GM19239 (cell line): ENCODE measurements around the gene NOS1.
"Not testable (repeated sequence)": the region's sequence is repeated elsewhere in the genome, so short reads cannot be mapped to it uniquely, and the experiment has no call there.

ENCODE experiments used
- DNase-seq: peaks from one replicate; pipeline ENCODE4 v3.0.0; 2011; ENCODE audit warnings: low spot score; ENCODE audit not compliant: insufficient read length
- FAIRE-seq: peaks from 2 replicates; lab custom pipeline; 2011; peaks lifted over from hg19 to GRCh38; lab: Jason Lieb, UNC

NOS1 gene

DNA sequence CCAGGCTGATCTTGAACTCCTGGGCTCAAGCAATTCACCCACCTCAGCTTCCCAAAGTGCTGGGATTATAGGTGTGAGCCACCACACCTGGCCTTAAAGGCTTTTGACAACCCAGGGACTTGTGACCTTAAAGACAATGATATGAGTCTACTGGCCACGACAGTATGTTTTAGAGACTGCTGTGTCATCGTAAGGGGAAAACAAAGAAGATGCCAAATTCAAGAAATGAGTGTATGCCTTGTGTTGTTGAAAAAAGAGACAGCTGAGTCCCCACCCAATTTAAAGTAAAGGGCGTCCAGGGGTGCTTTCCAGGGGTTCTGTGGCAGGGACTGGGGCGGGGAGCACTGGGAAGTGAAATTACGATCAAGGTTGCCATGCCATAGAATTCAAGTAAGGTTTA is 144.7 kb downstream of the NOS1 start:
- no peak for FAIRE-seq
- no peak for DNase-seq

DNA sequence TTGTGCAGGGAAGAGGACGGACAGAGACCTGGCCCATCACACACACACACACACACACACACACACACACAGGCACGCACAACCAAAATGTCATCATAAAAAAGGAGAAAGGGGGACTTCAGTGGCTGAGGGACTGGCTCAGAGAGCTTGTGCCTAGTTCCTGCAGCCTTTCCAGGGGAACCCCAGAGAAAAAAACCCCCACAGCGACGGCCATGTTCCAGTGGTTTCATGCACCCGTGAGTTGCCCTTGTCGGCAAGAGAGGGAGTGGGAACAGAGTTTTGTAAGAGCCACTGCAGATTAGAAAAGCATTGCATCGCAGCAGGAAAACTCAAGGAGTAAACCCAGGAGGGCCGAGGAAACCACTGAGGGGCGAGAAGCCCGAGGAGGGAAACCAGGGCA is 146.6 kb downstream of the NOS1 start:
- DNase-seq: no peak
- FAIRE-seq: no peak

DNA sequence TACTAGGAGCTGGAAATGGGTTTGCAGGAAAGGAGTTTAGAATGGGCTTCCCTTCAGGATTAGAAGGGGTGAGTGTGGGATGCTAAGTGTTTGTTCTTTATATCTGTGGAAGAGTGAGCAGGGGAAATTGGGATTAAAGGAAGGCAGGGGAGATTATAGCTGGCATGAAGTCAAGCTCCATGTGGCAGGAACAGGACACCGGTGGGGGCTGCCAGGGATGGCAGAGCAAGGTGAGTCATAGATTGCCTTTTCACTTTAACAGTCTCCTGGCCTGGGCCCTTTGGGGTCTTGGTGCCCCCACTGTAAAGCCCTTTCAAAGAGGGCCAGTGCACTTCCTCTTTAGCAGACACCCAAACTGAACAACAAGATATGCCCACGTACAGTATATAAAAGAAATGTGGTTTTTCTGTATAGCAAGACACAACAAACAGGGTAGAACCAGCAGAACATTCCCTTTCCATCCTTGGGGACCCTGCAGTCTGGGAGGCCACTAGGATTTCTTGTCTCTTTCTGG is 148.1 kb downstream of the NOS1 start:
- DNase-seq (no peak), FAIRE-seq (no peak)

DNA sequence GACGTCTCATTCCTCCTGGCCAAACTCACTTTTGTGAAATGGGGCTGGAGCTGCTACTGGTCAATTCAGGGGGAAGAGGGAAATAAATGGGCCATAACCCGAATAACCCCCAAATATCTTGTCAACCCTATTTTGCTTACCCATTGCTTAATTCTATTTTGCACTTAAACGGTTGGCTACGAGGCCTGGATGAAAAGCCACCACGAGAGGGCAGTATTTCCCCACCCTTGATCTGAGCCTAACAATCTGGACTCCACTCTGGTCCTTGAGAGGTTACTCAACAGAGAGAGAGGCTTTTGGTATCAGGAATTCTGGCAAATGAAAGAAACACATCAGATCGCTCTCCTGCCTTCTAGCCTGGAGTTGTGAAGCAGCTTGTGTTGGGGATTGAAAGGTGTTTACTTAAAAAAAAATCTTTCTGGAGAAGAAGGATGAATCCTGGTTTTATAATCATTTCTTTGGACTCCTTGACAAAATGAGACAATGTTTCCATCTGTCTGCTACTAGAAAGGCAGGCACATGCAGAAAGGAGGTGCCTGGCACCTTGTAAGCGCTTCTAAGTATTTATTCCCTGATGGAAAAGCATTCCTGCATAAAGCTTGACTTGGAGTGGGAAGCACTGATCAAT is 148.7 kb downstream of the NOS1 start:
- FAIRE-seq: peak; percentile 84
- DNase-seq: peak; percentile 67

DNA sequence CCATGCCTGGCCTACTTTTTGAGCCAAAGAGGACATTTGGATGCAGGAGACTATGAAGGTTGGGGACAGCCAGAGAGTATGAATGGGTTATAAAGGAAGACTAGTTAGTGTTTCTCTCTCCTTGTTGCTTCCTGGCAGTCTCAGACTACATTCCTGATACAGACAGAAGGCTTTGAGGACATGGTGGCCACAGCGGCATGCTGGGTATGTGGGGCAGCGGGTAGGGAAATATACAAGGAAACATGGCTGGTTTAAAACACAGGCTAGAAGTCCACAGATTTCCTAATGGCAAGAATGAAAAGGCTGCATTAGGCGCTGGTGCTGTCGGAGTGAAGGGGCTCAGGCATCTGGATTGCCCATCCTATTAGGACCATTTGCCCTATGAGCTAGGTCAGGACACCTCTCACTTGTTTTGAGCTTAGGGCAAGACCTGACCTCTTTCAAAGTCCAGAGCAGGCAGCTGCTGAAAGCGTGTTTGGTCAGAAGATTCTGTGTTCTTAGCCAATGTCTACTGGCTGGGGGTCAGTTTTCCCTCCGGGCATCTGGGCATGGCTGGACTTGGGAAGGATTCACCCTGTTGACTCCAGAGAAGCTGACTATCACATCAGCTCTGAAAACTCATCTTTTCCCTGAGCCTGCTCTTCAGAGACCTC is 151.0 kb downstream of the NOS1 start:
- DNase-seq (no peak), FAIRE-seq (no peak)

DNA sequence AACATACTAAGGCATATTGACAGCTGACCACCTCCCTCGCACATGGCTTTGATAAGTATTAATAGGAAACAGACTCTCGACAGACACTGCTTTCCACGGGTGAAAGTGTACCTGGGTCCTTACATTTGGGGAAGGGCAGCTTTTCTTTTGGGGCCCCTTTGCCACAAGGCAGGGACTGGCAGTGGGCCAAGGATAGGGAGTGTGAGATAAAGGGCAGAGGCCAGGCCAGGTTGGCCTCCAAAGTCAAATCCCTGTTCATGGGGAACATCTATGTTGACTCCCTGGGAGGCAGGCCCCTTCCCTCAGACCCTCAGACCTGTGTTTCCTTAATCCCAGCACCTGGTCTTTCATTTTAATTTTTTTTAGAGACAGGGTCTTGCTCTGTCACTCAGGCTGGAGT is 151.8 kb downstream of the NOS1 start:
- FAIRE-seq: no peak
- DNase-seq: no peak

DNA sequence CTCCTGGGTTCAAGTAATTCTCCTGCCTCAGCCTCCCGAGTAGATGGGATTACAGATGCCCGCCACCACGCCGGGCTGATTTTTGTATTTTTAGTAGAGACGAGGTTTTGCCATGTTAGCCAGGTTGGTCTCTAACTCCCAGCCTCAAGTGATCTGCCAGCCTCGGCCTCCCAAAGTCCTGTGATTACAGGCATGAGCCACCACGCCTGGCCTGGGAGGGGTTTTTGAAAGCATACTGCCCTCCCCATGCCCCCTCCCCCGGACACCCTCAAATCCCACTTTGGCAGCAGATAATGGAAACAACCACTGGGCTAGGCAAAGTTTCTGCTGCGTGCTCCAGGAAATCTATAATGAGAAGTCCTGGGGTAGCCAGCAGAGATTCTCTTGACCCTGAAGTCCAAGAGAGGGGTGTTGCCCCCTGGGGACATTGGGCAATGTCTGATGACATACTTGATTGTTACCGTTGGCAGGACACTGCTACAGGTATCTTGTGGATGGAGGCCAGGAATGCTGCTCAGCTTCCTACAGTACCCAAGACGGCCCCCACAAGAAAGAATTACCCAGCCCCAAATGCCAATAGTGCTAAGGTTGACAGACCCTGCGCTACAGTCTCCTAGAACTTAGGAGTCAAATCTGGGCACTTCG is 152.5 kb downstream of the NOS1 start:
- DNase-seq: no peak
- no peak for FAIRE-seq

DNA sequence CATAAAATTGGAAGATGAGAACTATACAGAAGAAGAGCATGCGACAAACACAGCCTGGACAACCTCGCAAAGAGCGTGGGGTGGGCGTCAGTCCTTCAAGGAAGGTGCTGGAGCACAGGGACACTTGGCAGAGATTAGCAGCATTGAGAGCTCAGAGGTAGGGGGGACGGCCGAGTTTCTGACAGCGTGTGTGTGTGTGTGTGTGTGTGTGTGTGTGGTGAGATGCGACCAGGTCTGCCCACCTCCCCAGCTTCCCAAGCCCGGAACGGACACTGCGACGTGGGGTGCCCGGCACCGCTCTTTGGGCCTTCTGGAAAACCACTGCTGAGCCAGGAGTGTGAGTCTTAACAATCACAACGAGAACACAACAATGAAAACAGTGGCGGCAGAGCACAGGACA is 153.2 kb downstream of the NOS1 start:
- FAIRE-seq (no peak), DNase-seq (no peak)

DNA sequence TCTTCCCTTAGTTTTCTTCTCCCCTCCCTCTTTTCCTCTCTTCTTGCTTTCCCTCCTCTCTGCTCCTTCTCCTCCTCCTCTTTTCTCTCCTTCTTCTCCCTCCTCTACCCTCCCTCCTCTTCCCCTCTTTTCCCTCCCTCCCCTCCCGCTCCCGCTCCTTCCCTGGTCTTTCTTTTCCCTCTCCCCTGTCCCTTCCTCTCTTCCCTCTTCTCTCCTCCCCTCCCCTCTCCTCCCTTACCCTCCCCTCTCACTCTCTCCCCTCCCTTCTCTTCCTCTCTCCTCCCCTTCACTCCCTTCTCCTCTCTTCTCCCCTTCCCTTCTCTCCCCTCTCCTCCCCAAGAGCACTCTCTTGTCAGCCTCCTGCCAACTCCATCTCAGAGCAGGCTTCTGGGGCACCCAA is 153.8 kb downstream of the NOS1 start:
- FAIRE-seq (no peak), DNase-seq (no peak)

DNA sequence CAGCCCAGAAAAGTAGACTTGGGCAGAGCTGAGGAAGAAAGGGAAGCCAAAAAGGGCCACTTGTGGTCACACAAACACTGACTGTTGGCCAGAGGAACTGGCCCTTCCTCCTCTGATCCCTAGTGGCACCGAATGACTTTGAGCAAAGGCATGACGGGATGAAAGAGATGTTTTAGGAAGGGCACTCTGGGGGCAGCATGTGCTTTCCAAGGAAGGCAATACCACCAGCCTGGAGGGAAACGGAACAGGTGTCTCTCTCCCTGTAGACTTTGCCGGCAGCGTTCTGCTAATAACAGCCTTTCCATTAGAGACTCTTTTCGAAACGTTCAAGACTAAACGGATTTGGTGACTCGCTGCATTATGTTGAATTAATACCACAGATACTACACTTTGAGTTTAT is 158.9 kb downstream of the NOS1 start:
- DNase-seq (no peak), FAIRE-seq (no peak)

DNA sequence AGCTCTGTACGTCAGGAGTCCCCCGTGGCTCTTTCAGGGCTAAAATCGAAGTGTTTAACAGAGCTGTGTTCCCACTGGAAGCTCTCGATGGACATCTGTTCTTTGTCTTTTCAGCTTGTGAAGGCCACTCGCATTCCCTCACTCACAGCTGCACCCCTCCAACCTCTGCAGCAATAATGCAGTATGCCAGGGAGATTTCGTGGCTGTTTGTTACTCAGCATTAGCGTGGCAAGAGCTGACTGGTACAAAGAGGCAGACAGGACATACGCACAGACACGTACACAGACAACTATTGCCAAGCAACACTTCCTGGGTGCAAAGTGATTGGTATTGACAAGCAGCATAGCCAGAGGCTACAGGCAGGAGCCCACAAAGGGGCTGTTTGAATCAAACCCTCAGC is 159.4 kb downstream of the NOS1 start:
- FAIRE-seq (no peak), DNase-seq (no peak)

DNA sequence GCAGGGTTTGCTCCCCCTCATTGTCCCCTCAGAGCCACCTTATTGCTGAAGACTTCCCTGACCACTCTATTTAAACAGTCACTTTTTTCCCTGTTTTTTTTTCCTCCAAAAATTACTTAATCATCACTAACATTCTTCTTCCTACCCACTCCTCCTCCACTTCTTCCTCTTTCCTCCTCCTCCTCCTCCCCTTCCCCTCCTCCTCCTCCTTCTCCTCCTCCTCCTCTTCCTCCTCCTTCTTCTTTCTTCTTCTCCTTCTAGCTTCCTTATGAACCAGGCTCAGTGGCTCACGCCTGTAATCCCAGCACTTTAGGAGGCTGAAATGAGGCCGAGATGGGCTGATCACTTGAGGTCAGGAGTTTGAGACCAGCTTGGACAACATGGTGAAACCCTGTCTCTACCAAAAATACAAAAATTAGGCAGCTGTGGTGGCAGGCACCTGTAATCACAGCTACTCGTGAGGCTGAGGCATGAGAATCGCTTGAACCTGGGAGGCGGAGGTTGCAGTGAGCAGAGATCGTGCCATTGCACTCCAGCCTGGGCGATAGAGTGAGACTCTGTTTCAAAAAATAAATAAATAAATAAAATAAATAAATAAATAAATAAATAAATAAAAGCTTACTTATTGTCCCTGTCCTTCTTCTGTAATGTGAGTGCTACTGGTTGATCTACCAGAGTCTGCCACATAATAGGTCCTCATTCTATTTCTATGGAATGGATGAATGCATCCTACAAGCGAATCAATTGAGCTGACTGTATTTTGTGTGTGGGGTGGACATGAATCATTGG is 161.3 kb downstream of the NOS1 start:
- not testable (repeated sequence) for DNase-seq, FAIRE-seq

DNA sequence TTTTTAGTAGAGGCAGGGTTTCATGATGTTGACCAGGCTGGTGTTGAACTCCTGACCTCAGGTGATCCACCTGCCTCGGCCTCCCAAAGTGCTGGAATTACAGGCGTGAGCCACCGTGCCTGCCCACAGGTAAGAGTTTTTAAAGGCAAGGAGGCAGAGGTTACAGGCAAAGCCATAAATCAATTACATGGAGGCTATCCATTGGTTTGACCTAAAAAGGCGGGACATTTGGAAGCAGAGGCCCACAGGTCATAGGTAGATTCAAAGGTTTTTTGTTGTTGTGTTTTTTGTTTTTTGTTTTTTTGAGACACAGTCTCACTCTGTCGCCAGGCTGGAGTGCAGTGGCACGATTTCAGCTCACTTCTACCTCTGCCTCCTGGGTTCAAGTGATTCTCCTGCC is 165.1 kb downstream of the NOS1 start:
- DNase-seq, FAIRE-seq: not testable (repeated sequence)

DNA sequence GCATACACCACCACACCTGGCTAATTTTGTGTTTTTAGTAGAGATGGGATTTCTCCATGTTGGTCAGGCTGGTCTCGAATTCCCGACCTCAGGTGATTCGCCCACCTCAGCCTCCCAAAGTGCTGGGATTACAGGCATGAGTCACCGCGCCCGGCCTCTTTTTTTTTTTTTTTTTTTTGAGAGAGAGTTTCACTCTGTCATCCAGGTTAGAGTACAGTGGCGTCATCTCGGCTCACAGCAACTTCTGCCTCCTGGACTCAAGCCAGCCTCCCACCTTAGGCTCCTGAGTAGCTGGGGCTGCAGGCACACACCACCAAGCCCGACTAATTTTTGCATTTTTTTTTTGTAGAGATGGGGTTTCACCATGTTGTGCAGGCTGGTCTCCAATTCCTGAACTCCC is 166.4 kb downstream of the NOS1 start:
- not testable (repeated sequence) for DNase-seq, FAIRE-seq

DNA sequence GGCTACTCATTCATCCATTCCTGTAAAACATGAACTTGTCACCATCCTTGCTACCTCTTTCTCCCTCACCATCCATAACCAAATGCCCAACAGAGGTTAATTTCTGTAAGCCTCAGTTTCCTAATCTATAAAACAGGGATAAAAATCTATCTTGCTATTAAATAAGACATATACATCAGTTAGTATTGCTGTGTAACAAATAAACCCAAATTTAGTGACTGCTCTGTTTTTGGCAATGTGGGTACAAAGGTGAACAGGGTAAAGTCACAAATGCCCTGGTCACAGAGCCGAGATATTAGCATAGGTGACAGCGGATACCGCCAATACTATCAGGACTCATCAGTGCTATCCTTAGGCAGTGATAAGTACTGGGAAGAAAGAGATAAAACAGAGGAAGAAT is 167.5 kb downstream of the NOS1 start:
- DNase-seq (no peak), FAIRE-seq (no peak)

DNA sequence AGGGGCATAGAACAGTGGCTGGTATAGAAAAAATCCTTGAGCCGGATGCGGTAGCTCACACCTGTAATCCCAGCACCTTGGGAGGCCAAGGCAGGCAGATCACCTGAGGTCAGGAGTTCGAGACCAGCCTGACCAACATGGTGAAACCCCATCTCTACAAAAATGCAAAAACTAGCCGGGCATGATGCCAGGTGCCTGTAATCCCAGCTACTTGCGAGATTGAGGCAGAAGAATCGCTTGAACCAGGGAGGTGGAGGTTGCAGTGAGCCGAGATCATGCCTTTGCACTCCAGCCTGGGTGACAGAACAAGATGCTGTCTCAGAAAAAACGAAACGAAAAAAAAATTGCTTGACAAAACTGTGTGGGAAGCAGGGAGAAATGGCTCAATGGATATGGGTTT is 168.8 kb downstream of the NOS1 start:
- not testable (repeated sequence) for DNase-seq, FAIRE-seq

DNA sequence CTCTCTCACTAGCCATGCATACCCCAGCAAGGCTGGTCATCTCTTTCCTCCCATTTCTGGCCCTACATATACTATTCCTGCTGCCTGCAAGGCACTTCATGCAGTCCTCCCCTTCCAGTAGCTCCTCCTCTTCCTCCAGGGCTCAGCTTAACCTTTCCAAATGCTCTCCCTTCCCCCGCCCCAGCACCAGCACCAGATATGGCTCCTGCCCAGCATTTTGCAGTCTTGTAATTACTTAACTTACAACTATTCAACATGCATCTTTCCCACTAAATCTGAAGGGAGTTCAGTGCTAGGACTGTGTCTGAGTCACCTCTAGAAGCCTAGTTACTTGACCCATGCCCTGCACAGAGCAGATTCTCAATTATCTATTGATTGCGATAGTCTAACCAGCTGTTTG is 169.4 kb downstream of the NOS1 start:
- no peak for DNase-seq
- FAIRE-seq: no peak

DNA sequence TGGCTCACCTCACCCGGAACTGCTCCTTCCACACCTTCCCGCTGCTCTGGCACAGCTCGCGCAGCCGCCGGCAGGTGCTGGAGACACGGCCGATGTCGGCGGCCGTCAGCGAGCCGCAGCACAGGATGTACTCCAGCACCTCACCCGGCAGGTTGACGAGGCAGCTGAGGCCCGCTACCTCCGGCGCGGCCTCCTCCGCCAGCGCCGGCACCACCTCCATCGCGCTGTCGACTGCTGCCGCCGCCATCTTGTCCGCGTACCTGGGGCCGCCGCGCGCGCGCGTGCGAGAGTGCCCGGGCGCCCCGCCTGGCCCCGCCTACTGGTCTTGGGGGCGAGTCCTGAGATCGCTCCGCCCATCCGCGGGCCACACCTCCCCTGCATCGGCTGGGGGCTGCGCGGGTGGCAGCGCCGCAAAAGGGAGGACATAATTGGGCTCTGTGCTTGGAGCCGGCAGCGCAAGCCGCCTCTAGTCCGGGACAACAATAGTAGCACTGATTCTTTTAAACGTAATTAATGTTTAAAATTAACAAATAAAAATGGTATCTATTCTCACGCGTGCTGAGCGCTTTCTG is 171.1 kb downstream of the NOS1 start, which contains the start of gene FBXO21:
FBXO21 (minus strand) TSS at position 261 of the 572 bp plus-strand sequence; CDS start at position 247, 14 bp downstream.
- DNase-seq (peak; percentile 94), FAIRE-seq (peak; percentile 33)

DNA sequence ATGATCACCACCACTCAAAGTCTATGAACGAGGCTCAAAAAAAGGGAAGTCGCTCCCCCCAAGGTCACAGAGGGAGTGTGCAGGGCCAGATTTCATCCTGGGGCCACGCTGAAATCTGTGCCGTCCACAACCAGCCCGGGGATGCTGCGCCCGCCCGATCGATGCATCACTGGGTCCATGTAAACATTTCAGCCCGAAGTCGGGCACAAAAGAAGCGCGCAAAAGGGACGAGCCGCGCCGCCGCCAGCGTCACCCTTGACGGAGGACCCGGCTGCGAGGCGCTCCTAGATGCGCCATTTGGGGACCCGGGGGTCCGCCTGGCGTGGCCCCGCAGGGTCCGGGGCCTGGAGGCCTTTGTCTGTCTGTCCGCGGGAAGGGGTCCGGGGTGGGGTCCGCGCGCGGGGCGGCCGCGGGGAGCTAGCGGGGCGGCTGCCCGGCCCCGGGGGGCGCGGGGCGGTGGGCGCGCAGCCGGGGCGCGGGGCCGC is 171.7 kb downstream of the NOS1 start:
- DNase-seq (peak; percentile 43), FAIRE-seq (peak; percentile 68)
